HCT116 (cell line): ENCODE data around the gene LYST.

Experiments used
- ATF3 ChIP-seq: IDR thresholded peaks from 2 replicates; pipeline ENCODE4 v1.6.1; 2012
- CTCF ChIP-seq, 3 experiments: fragments of 200-600 bp in 1 of 3; sonication (generic) in 1 of 3; IDR thresholded peaks in 2 of 3; conservative IDR thresholded peaks in 1 of 3; 2 replicates each; pipeline ENCODE4 v1.5.1; 2012 to 2017; ENCODE audit warnings: low read depth in 2 of 3, low read length in 2 of 3, antibody characterized with exemption in 1 of 3, borderline replicate concordance in 1 of 3, control low read depth in 1 of 3, mild to moderate bottlenecking in 1 of 3, mixed read lengths in 1 of 3, mixed run types in 1 of 3, moderate library complexity in 1 of 3; ENCODE audit not compliant: insufficient read depth in 1 of 3
- EZH2 ChIP-seq: fragments of 200-600 bp; sonication (generic); IDR thresholded peaks from 2 replicates; pipeline ENCODE4 v1.6.1; 2017; ENCODE audit warnings: antibody characterized with exemption, mixed run types
- EZH2phosphoT487 ChIP-seq: fragments of 200-600 bp; IDR thresholded peaks from 2 replicates; pipeline ENCODE4 v1.6.1; 2018; ENCODE audit warnings: antibody characterized with exemption, borderline replicate concordance
- JUND ChIP-seq: IDR thresholded peaks from 2 replicates; pipeline ENCODE4 v1.6.1; 2012
- POLR2A ChIP-seq: IDR thresholded peaks from 2 replicates; pipeline ENCODE4 v1.7.0; 2011; ENCODE audit warnings: borderline replicate concordance; ENCODE audit not compliant: insufficient read depth, insufficient read length; ENCODE audit errors: extremely low read depth
- POLR2AphosphoS5 ChIP-seq: IDR thresholded peaks from 2 replicates; pipeline ENCODE4 v1.6.1; 2011; ENCODE audit warnings: mild to moderate bottlenecking, low read depth, low read length, moderate library complexity
- RAD21 ChIP-seq: IDR thresholded peaks from 2 replicates; pipeline ENCODE4 v1.6.1; 2012; ENCODE audit warnings: low read depth, mild to moderate bottlenecking
- REST ChIP-seq: IDR thresholded peaks from 2 replicates; pipeline ENCODE4 v1.6.1; 2012; ENCODE audit warnings: low read depth
- SIN3A ChIP-seq: IDR thresholded peaks from 2 replicates; pipeline ENCODE4 v1.6.1; 2012; ENCODE audit warnings: low read depth
- YY1 ChIP-seq: IDR thresholded peaks from 2 replicates; pipeline ENCODE4 v1.6.1; 2011; ENCODE audit warnings: low read length, low read depth, moderate library complexity, mild to moderate bottlenecking; ENCODE audit not compliant: insufficient replicate concordance; ENCODE audit errors: extremely low read depth
- ZBTB33 ChIP-seq: IDR thresholded peaks from 2 replicates; pipeline ENCODE4 v1.6.1; 2011; ENCODE audit warnings: mild to moderate bottlenecking, low read length, moderate library complexity; ENCODE audit not compliant: insufficient replicate concordance; ENCODE audit errors: extremely low read depth
- ZFX ChIP-seq: fragments of 450-650 bp; IDR thresholded peaks from 2 replicates; pipeline ENCODE4 v1.6.1; 2017
- ZNF274 ChIP-seq: fragments of 200-500 bp; sonication (Bioruptor generic); IDR thresholded peaks from 2 replicates; pipeline ENCODE4 v1.6.1; 2014; ENCODE audit warnings: mild to moderate bottlenecking, low read depth, low read length, inconsistent platforms

- TF ChIP-seq CTCF (IDR thresholded peaks at IDR 0.05 in 2 of 3, conservative IDR thresholded peaks at IDR 0.05 in 1 of 3; ENCODE audit: borderline replicate concordance in 1 of 3, insufficient read depth in 1 of 3, low read depth in 2 of 3, low read length in 2 of 3) (no peak), POLR2AphosphoS5 (no peak), EZH2 (no peak), EZH2phosphoT487 (no peak), POLR2A (no peak), REST (no peak), JUND (no peak), RAD21 (no peak), ZBTB33 (no peak), ZNF274 (no peak), ZFX (no peak), SIN3A (no peak), ATF3 (no peak), YY1 (no peak)
These were observed 31.4 kb upstream of the LYST start for GRCh38 chr1:235898126-235898525.
